Kasumi-1 (cell line): ENCODE results near the gene CIZ1.

Source experiments
- DNase-seq, 2 experiments: peaks; one replicate each; lab custom pipeline; 2025; lab: John Stamatoyannopoulos, UW

Gene CIZ1

DNA sequence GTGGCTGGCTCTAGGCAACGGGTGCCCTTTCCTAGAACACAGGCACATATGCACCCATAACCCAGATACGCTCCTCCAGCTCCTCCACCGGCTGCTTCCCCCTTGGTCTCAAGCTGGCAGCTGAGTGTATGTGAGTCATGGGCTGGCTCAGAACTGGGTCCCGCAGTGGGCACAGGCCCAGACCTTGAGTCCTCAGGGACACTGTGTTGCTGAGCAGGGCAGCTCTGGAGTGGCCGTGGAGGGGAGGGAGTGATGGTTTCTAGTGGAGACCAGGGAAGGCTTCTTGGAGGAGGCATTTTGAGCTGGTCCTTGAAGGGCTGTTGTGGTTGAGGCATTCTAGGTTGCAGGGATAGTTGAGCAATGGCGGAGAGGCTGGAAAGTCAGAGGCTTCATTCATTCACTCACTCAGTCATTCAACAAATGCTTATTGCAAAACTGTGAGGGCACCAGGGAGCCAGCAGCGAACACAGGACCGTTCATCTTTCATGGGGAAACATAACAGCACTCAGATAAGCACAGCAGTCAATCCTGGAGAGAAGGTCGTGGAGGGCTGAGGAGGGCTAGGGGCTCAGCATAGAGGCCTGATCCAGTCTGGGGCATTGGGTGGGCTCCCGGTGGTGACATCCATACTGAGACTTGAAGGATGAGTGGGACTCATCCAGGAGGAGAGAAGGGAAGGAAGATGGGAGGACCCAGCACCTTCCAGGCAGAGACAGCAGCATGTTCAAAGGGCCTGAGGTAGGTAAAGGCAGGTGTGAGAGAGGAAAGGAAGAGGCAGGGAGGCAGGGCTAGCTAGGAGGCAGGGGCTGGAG is 29.0 kb downstream of the CIZ1 start:
- DNase-seq, result no peak

- no peak for DNase-seq
These were observed 30.0 kb downstream of the CIZ1 start for GRCh38 chr9:128161215-128161902.

DNA sequence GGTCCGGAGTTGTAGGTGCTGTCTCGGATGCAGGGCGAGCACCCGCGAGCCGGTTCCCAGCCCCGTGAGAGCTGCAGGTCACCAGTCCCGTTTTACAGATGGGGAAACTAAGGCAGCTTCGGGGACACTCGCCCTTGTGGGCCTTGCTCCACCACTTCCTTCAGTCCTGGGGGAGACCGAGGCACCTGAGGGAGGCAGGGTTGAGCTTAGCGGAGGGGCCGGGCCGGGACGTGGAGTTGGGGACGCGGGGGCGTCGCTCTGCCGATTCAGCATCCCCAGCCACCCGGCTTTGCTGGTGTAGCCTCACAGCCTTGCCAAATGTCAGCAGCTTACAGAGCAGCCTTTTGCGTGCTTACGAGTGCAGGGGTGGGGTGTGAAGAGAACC is 30.8 kb downstream of the CIZ1 start:
- DNase-seq, result peak in 1 of 2 experiments; percentile 21

DNA sequence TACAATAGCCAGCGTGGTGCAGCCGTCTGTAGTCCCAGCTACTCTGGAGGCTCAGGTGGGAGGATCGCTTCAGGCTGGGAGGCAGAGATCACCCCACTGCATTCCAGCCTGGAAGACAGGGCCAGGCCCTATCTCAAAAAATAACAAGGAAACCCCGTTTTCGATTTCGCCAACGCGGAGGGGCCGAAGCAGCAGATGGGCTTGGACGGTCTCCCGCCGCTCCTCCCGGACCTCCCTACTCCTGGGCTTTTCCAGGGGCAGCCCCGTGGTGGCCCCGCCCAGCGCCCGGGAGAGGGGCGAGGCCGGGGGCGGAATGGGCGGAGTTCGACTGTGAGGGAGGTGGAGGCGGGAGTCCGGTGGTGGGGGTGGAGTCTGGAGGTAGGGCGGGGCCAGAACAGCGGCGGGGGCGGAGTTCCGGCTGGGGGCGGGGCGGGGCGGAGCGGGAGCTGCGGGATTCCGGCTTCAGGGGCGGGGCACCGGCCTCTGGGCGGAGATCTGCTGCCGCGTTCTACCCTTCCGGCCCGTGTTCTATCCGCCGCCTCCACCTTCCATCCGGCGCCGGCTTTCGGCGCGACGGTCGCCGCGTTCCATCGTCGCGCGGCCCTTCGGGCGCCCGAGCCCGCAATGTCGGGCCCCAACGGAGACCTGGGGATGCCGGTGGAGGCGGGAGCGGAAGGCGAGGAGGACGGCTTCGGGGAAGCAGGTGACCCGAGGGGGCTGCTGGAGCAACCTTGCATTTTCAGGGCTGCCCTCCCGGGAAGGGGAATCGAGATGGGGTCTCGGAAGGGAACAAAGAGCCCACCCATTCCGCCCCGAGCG is 31.4 kb downstream of the CIZ1 start, which contains the start of gene BBLN:
Gene BBLN, plus strand, starts transcription at position 482 of the 819 bp plus-strand sequence. Its CDS starts 143 bp downstream, at position 625.
- DNase-seq, result peak; percentile 94 to 95

- DNase-seq, result peak; percentile 90 to 94
These were observed 31.9 kb downstream of the CIZ1 start for GRCh38 chr9:128159522-128159783.

GRCh38 chr9:128155736-128156500 is 35.5 kb downstream of the CIZ1 start:
- no peak for DNase-seq

- DNase-seq, result no peak
These were observed 37.3 kb downstream of the CIZ1 start for GRCh38 chr9:128153947-128154695.

DNA sequence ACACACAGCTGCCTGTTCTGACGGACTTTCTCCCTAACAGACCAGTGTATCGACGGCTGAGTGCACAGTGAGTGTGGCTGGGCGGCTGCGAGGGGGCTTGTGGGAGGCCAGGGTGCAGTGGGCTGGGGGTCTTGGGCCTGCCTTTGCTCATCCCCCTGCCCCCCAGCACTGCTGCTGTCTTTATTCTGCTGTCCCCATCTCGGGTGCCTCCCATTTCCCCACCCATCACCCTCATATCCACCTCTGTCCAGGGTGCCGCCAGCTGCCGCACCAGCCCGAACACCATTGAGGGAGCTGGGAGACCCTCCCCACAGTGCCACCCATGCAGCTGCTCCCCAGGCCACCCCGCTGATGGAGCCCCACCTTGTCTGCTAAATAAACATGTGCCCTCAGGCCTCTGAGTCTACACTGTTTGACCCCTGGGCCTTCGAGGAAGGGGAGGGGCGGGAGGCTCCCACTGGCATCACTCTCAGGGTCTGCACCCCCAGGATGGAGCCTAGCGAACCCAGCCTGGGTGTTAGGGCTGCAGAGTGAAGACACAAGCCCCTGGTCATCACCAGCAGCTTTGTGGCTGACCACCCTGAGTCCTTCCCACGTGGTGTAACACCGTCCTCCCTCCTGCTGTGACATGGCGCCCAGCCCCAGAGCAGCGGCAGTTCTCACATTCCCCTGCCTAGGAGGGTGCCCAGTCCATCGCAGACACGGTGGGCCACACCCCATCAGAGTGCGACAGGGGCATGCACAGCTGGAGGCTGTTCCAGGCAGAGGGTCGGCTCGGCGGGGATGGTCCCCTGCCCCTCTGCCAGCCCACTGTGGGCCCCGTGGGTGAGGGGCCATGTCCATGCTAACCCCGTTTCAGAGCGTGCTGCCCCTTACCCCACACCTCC is 38.1 kb downstream of the CIZ1 start:
- DNase-seq, result no peak

- no peak for DNase-seq
These were observed 39.0 kb downstream of the CIZ1 start for GRCh38 chr9:128152133-128153059.

GRCh38 chr9:128151309-128152132 is 39.9 kb downstream of the CIZ1 start:
- no peak for DNase-seq

DNA sequence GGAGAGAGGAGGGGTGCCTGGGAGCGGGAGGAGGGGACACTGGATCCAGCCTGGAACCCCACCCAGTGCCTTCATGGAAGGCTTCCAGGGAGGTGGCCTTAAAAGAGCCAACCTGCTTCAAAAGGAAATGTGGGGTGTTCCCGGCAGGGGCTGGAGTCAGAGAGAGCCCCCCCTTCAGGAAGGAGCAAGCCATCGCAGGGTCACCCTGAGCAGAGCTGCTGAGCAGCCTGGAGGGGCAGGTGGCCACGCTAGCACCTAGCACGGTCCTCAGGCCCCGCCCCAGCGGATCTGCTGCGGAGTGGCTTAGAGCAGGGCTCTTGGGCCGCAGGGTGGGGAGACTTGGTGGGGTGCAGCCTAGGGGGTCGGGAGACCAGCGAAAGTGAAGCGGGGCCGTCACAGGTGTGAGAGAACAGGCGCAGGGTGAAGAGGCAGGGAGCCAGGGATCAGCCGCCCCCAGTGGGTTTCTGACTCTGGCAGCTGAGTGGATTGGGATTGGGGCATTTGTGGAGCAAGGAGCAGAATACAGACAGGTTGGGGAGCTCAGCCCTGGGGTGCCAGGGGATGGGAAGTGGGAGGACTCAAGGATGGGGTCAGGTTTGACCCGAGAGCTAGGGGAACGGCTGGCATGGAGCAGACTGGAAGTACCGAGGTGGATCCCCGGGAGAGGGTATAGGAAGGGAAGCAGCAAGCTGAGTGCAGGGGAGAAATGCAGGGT is 40.6 kb downstream of the CIZ1 start:
- DNase-seq, result peak in 1 of 2 experiments; percentile 15

DNA sequence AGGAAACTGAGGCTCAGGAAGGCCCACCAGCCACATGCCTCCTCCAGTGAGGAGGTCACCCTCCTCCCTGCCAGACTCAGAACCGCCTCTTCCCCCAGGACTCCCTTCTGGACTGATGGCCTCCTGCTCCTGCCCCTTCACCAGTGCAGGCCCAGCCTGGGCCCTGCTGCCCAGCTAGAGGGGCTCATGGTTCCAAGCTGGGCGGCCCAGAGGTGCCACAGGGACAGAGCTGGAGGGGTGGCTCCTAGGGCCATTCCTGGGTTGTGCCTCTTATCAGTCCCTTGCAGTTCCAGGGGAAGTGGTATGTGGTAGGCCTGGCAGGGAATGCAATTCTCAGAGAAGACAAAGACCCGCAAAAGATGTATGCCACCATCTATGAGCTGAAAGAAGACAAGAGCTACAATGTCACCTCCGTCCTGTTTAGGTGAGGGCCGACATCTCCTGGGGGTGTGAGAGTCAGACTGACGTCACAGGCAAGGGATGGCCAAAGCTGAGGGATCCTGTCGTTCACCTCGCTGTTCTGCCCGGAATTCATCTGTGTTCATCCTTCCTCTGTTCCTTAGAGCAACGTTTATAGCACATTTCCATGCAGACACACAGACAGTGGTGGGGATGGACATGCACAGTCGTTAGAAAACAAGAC is 41.3 kb downstream of the CIZ1 start:
- DNase-seq, result no peak

DNA sequence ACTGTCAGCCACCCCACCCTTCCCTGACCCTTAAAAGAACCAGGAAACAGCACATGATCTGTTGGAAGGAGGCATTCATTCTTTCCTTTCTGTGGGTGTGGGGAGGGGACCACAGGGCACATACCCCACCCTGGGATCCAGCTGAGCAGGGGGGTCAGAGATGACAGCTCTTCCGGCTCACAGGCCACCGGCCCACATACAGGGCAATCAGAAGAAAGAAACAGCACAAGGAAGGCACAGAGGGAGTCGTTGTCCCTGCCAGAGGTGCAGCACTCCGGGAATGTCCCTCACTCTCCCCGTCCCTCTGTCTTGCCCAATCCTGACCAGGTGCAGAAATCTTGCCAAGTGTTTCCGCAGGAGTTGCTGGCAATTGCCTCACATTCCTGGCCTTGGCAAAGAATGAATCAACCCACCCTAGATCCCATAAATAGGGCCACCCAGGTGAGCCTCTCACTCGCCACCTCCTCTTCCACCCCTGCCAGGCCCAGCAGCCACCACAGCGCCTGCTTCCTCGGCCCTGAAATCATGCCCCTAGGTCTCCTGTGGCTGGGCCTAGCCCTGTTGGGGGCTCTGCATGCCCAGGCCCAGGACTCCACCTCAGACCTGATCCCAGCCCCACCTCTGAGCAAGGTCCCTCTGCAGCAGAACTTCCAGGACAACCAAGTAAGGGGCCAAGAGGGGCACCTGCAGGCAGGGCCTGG is 42.2 kb downstream of the CIZ1 start, which contains the start of gene LCN2:
Gene LCN2, plus strand, starts transcription at position 453 of the 701 bp plus-strand sequence. Its CDS starts 73 bp downstream, at position 526.
- no peak for DNase-seq

GRCh38 chr9:128148509-128149000 is 42.8 kb downstream of the CIZ1 start:
- DNase-seq, result no peak

DNA sequence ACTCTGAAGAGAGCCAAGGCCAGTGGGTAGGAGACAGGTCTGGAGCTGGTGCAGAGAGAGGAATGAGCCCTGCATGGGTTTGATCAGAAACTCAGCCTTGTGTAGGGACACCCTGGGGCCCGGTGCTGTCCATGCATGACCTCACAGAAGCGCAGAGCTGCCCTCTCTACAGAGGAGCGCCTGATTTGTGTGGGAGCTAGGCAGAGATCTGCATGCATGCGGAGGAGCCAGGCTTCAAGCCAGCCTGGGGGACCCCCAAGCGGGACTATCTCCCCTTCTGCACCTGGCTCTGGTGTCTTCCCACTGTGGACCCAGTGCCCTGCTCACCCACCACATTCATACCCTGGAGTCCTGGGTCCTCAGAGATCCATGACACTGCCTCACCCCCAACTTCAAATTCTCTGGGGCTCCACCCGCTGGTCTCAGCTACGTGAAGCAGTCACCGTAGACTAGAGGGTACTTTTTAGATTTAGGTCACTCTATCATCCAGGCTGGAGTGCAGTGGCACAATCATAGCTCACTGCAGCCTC is 44.7 kb downstream of the CIZ1 start:
- DNase-seq, result no peak

DNA sequence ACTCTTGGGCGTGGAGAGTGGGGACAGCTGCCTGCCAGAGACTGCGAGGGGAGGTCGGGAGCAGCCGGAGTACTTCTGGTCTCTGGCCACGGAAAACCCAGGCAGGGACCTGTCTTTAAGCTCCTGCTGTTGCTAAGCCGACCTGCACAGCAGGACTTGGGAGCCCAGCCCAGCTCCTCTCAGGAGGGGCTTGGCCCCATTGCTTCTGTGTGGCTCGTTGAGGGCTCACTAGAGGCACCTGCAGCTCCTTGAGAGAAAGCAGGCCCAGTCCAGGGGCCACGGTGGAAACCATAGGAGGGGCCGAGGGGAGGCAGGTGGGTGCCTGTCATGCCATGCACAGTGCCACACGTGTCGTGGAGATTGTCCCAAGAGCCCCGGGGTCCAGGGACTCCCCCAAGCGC is 45.4 kb downstream of the CIZ1 start:
- DNase-seq, result no peak
